GF-D8 (cell line): ENCODE results near the gene MARCHF6.
A peak's percentile ranks its signal among the peaks of the same experiment; 100 is the strongest.
"Not testable (repeated sequence)": the region's sequence is repeated elsewhere in the genome, so short reads cannot be mapped to it uniquely, and the experiment has no call there.

Experiments used
- DNase-seq: peaks from one replicate; lab custom pipeline; 2025; lab: John Stamatoyannopoulos, UW

The MARCHF6 gene

DNA sequence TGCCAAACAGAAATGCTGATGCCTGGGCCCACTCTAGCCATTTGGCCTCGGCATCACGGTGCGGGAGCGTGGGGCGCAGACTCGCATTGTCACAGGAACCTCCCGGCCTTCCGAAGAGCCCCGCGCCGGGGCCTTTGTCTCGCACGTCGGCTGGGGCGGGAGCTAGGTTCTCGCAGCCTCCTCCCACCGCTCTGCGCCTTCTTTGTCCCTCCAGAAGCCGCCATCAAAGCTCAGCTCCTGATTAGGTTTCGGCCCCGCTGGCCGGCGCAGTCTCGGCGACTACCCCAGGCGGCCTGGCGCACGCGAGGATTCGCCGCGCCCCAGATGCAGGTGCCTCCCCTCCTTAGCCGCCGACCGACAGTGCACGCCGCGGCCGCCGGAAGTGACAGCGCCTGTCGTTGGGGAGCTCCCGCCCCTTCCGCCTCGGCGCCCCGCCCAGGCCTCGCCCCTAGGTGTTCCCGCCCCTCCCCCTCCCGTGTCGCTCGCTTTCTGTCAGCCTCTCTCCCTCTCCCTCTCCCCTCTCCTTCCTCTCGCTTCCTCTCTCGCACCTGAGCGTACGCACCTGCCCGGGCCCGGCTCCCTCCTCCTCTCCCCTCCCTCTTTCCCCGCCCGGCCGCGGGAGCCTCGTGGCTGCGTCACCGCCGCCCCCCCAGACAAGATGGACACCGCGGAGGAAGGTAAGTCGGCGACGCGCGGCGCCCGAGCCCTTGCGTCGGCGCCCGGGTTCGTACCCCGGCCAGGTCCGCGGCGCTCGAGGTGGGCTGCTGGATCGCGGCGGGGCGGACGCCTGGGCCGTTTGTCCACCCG is at the start of gene MARCHF6:
Gene MARCHF6 (plus strand): TSS at position 455 of the 807 bp plus-strand sequence. CDS start 204 bp downstream, at position 659.
- DNase-seq: peak; percentile 76

- no peak for DNase-seq
These were observed 49.8 kb upstream of the MARCHF6 start for GRCh38 chr5:10303699-10304170.

DNA sequence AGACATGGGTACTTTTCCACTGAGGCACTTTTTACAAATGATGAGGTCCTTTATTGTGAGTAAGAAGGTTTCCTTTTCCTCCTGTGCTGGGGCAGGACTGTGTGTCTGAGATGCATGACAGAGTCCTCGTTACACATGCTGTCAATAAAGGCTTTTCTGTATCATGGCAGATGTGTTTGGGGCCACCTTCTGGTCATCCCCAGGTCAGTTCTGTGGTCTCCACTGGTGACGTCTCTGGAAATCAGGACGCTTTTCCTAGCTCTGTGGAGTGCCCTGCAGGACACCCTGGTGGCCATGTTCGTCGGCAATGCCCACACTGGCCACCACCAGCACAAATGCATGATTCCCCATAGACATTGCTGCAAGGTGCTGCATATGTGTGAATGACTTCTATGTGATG is 48.6 kb upstream of the MARCHF6 start:
- DNase-seq: no peak

GRCh38 chr5:10306114-10306513 is 47.4 kb upstream of the MARCHF6 start:
- no peak for DNase-seq

GRCh38 chr5:10306806-10307205 is 46.7 kb upstream of the MARCHF6 start:
- no peak for DNase-seq

GRCh38 chr5:10307206-10308148 is 46.0 kb upstream of the MARCHF6 start, which contains the start of gene CMBL:
TSS of gene CMBL (minus strand) at chr5:10307902. CDS start at chr5:10290762, 17,140 bp downstream.
- peak; percentile 54 for DNase-seq

GRCh38 chr5:10308844-10309243 is 44.7 kb upstream of the MARCHF6 start:
- no peak for DNase-seq

DNA sequence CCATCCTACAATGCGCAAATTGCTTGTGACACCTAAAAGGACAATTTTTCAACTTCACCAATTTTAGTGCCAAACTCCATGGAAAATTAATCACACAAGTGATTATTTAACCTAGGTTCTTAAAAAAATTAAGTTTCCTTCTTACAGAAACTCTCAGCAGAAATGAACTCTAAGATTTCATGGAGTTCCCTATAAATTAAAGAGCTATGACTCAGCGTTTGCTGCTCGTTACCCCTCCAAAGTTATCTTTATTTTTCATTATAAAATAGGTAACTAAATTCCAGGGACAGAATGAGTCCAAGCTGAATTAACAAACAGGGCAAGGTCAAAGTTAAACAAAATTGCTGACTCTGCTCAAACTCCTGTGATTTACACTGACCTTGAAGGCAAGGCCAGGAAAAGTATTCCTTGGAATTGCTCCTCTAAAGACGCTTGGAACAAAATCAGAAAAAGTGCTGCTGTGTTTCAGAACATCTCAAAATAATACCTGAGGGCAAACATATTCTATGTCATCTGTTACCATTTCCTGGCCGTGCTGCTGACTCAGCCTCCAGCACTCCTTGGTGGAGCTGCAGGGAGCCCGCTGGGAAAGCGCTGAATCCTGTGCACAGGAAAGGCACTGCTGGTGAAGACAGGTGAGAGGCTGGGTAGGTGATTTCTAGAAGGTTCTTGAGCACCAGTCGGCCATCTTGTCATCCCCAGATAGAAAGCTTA is 43.3 kb upstream of the MARCHF6 start:
- no peak for DNase-seq

DNA sequence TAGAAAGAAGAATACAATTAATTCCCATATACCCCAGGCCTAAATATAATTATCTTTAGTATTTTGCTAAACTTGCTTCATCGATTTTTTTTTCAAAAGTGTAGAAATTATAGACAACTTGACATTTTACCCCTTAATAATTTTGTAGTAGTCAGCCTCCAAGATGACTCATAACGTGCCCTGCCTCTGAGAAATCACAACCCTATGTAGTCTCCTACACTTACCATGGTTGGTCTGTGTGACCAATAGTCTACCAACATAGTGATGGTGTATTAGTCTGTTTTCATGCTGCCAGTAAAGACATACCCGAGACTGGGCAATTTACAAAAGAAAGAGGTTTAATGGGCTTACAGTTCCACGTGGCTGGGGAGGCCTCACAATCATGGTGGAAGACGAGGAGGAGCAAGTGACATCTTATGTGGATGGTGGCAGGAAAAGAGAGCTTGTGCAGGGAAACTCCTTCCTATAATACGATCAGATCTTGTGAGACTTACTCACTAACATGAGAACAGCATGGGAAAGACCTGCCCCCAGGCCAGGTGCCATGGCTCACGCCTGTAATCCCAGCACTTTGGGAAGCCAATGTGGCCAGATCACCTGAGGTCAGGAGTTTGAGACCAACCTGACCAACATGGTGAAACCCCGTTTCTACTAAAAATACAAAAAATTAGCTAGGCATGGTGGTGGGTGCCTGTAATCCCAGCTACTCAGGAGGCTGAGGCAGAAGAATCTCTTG is 42.5 kb upstream of the MARCHF6 start:
- not testable (repeated sequence) for DNase-seq

GRCh38 chr5:10311595-10312425 is 41.7 kb upstream of the MARCHF6 start:
- no peak for DNase-seq

GRCh38 chr5:10315201-10315600 is 38.3 kb upstream of the MARCHF6 start:
- no peak for DNase-seq

DNA sequence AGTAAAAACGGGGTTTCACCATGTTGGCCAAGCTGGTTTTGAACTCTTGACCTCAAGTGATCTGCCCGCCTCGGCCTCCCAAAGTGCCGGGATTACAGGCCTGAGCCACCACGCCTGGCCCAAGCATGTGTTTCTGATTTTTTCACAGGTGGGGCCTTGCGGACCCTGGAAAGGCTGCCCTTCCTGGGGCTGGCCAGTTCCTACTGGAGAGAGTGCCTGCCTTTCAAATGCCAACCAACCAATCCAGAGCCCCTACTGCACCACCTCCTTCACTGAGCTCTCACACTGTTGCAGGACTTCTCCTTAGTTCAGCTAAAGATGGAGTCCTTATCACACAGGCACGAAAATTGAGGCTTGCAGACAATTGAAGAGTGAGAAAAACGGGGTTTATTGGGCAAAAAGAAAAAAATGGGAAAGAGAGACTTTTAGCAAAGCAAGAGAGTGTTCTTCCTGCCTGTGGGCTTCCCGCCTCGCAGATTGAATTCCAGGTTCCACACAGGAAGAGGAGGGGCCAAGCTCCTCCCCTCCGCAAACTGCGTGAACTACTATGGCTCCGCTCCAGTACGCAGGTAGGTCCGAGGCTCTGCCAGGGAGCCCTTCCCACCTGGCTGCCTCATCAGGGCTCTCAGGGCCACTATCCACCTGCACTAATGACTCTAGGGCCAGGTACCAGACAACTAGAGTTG is 37.5 kb upstream of the MARCHF6 start:
- DNase-seq: no peak

GRCh38 chr5:10317825-10318682 is 35.4 kb upstream of the MARCHF6 start:
- no peak for DNase-seq

DNA sequence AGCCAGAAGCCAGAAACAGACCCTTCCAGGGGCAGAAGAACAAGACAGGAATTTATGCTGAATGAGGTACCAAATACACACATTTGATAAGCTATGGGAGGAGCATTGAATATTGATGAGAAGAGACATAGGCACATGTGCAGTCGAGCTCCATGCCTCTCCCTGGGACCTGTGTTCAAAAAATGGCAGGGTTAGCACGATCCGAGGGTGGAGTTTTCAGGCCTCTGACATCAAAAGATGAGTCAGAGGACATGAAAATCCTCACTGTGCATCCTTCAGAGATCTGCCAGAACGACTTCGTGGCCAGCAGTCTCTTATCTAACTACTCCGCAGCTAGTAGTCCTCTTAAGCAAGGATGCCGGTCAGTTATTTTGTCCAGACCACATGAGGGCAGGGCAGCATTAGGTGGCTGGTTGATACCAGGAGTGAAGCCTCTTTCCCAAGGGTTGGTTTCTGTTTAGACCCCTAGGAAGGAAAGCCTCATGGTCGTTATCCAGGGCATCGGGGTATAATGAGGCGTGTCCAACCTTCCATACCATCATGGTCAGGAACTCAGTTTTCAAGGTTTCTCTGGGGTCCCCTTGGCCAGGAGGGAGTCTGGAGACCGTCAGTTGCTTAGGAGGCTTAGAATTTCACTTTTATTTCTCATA is 34.2 kb upstream of the MARCHF6 start:
- DNase-seq: no peak

DNA sequence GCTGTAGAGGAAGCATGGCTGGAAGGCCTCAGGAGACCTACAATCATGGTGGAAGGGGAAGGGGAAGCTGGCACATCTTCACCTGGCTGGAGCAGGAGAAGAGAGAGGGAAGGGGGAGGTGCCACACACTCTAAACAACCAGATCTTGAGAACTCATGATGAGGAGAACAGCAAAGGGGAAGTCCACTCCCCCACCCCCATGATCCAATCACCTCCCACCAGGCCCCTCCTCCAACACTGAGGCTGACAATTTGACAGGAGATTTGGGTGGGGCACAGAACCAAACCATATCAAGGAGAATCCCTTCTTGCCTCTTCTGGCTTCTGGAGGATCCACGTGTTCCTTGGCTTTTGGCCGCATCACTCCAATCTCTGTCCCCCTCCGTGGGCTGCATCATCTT is 32.7 kb upstream of the MARCHF6 start:
- DNase-seq: no peak

DNA sequence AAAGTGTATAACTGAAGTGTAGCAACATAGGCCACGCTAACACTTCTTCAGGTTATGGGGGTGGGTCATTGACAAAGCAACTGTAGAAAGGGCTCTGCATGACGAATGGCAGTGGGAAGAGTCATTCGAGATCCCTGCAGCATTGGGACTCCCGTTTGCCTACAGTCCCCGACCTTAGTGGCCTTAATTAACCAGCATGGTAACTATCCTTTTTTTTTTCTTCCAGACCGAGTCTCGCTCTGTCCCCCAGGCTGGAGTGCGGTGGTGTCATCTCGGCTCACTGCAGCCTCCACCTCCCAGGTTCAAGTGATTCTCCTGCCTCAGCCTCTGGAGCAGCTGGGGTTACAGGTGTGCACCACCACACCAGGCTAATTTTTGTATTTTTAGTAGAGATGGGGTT is 31.6 kb upstream of the MARCHF6 start:
- no peak for DNase-seq

- no peak for DNase-seq
These were observed 29.7 kb upstream of the MARCHF6 start for GRCh38 chr5:10323588-10324488.
